ENCODE data around the gene PTPRK. TPM values are rescaled to one million over a fixed set of nuclear protein-coding genes. Genes with fewer than 3 reads are reported as not detected.

The PTPRK gene
- total RNA-seq, 4 donors from 2014 or later = 20.0 to 64.2 (median 36.6) TPM

DNA sequence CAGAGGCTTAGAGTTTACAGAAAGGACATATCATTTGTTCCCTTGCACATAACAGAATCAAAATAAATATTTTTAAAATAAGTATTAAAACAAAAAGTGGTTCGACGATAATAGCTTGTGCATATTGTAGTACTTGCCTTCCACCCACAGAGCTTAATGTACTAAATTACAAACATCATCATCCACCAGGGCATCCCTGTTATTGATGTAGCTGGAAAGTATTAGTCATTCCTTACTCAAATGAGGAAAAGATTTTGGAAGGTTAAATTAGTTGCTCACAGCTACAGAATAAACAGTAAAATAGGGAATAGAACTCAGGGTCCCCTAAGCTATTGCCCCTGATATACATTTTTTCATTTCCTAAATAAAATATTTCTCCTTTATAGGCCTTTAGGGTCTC, 150.3 kb downstream of the PTPRK start:
- intact Hi-C loops (cut with DNase I; ENCODE audit: low total_unique reads) = no loop called here
- Histone ChIP-seq H3K4me1 (no peaks in the 10 kb centered on the region), H3K36me3 (no peaks in the 10 kb centered on the region), H3K9me3 (no peaks in the 10 kb centered on the region), H3K27me3 (no peaks in the 10 kb centered on the region), H3K4me3 (no peak overlapping the region), H3K27ac (peak overlapping the region; percentile 33 to 46)
- TF ChIP-seq POLR2A (IDR thresholded peaks at IDR 0.05) (no peak), CTCF (IDR thresholded peaks at IDR 0.05) (no peak)
- no peak for DNase-seq

DNA sequence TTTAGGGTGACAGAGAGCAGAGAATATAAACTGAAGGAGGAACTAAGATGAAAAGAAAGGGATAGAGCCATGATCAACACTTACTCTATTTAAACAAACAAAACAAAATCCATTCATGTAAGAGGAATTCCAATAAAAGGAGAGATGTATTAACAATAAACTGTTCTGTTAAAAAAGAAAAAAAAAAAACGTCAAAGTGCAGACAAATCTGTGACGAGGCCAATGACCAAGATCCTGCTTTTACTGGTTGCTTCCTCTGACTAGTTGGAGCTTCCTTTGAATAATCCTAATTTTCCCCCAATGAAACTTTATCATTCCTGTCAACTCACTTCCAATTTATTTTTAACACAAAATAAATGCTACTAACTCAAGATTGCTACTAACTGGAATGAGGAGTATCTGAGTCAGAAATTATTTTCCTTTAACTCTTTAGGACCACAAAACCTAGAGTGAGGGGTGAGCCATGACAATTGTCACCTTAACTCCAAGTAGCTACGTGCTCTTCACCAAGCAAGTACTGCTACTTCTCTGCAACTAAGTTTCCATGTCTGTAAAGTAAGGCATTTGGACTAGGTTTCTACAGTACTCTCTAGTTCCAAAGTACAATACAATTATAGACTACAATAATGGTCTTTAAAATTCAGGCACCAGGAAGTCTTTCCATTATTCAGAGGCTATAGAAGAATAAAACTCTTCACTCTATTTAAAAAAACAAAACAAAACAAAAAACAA, 152.0 kb downstream of the PTPRK start:
- intact Hi-C loops (cut with DNase I; ENCODE audit: low total_unique reads) = no loop called here
- Histone ChIP-seq H3K27me3 (no peaks in the 10 kb centered on the region), H3K36me3 (no peaks in the 10 kb centered on the region), H3K4me1 (no peaks in the 10 kb centered on the region), H3K27ac (no peak overlapping the region), H3K9me3 (no peaks in the 10 kb centered on the region), H3K4me3 (no peak overlapping the region)
- no peak for TF ChIP-seq CTCF (IDR thresholded peaks at IDR 0.05)
- TF ChIP-seq POLR2A (IDR thresholded peaks at IDR 0.05) = no peak
- DNase-seq = no peak

GRCh38 chr6:128367437-128367836, 153.0 kb downstream of the PTPRK start:
- intact Hi-C loops (cut with DNase I; ENCODE audit: low total_unique reads) = no loop called here
- H3K36me3 ChIP-seq = no peaks in the 10 kb centered on the region
- DNase-seq = no peak
- no peaks in the 10 kb centered on the region for H3K27me3 ChIP-seq
- no peak overlapping the region for H3K27ac ChIP-seq
- no peaks in the 10 kb centered on the region for H3K4me1 ChIP-seq
- no peaks in the 10 kb centered on the region for H3K9me3 ChIP-seq
- TF ChIP-seq POLR2A (IDR thresholded peaks at IDR 0.05) = no peak
- TF ChIP-seq CTCF (IDR thresholded peaks at IDR 0.05) = no peak
- no peak overlapping the region for H3K4me3 ChIP-seq

DNA sequence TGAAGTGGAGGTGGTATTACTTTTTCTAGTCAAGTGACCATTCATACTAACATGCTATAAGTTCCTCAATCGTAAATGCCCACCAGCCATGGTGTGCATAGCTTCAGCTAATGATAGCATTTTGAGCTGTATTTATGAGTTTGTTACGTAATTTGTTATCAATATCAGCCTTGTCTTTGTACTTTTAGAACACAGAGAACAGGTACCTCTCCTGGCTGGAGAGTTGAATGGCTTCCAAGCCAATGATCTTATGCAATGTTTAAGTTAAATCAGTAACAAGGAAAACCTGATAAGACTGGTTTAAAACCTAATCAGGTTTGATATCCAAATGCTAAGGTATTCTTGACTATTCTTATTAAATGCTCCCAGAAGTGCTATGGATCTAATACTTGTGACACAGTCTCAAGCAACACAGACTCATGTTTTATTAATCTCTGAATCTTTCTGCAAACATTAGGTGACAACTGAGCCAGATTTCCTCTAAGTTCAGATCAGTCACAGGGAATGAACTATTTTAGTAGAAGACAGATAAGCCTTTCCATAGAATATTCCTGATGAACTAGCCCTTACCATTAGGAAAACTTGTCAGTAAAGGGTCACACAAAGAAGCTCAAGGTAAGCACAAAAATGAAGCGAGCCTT, 154.8 kb downstream of the PTPRK start:
- H3K27ac ChIP-seq = no peak overlapping the region
- H3K9me3 ChIP-seq = no peaks in the 10 kb centered on the region
- H3K36me3 ChIP-seq = no peaks in the 10 kb centered on the region

More for the DNA sequence above, 154.8 kb downstream of the PTPRK start:
- H3K4me1 ChIP-seq = no peaks in the 10 kb centered on the region
- no peaks in the 10 kb centered on the region for H3K27me3 ChIP-seq
- intact Hi-C loops (cut with DNase I; ENCODE audit: low total_unique reads) = no loop called here
- DNase-seq = no peak
- no peak overlapping the region for H3K4me3 ChIP-seq
- TF ChIP-seq POLR2A (IDR thresholded peaks at IDR 0.05) = no peak
- no peak for TF ChIP-seq CTCF (IDR thresholded peaks at IDR 0.05)
